IPS-NIHi7 (cell line): ENCODE results near the gene ENTPD3.

ENCODE experiments used
- DNase-seq: peaks from one replicate; pipeline ENCODE4 v3.0.0; 2012; ENCODE audit warnings: mixed read lengths; ENCODE audit errors: extremely low spot score

ENTPD3 gene, protein sequence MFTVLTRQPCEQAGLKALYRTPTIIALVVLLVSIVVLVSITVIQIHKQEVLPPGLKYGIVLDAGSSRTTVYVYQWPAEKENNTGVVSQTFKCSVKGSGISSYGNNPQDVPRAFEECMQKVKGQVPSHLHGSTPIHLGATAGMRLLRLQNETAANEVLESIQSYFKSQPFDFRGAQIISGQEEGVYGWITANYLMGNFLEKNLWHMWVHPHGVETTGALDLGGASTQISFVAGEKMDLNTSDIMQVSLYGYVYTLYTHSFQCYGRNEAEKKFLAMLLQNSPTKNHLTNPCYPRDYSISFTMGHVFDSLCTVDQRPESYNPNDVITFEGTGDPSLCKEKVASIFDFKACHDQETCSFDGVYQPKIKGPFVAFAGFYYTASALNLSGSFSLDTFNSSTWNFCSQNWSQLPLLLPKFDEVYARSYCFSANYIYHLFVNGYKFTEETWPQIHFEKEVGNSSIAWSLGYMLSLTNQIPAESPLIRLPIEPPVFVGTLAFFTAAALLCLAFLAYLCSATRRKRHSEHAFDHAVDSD

DNA sequence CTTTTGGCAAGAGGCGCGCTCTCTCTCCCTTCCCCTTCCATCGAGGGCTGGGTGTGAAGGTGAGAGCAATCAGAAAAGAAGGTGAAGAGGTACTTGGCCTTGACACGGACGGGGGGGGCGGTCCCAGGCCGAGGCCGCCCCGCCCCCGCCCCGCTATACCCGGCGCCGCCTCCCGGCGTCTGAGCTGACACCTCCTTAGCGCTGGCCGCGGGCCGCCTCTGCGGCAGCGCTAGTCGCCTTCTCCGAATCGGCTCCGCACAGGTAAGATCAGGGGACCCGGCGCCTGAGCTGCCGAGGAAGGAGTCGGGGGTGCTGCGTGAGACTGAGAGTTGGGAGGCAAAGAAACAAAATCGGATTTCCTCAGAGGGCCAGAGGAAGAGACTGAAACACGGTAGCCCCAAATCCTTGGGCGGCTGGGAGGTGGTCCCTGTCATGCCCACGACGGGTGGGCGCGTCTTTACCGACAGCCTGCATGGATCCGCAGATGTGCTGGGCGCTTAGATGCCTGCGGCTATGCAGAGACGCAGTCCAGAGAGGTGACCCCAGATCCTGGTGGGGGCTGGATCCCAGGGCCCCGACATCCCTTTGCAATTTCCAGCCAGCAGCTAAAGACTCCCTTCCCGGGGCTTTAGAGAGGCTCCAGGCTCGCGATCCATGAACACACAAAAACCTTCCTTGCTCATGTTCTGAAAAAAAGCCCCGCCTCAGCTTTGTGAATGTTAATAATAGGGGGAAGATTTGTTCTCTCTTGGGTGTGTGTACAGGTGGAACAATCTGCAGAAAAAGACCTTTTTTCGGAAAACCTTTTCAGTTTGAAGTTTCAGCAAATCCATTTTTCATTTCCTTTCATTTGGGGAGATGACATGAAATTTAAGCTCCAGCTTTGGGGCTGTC, at the start of gene ENTPD3:
Gene ENTPD3 (plus strand): TSS at position 184 of the 894 bp plus-strand sequence. CDS start 874 bp downstream, outside the sequence.
- peak; percentile 85 for DNase-seq

DNA sequence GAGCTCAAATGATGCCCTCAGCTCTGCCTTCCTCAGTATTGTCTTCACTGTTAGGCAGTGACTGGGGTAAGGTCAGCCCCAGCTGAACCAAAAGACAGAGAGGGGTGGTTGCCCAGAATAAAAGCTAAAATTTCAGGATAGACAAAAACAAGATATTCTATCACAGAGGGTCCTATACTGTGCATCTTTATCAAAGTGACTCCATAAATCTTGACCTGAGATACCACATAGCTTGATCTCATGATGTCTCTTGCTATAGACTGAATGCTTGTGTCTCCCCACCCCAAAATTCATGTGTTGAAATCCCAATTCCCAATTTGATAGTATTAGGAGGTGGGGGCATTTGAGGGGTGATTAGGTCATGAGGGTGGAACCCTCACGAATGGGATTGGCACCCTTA, 47.1 kb upstream of the ENTPD3 start:
- no peak for DNase-seq

DNA sequence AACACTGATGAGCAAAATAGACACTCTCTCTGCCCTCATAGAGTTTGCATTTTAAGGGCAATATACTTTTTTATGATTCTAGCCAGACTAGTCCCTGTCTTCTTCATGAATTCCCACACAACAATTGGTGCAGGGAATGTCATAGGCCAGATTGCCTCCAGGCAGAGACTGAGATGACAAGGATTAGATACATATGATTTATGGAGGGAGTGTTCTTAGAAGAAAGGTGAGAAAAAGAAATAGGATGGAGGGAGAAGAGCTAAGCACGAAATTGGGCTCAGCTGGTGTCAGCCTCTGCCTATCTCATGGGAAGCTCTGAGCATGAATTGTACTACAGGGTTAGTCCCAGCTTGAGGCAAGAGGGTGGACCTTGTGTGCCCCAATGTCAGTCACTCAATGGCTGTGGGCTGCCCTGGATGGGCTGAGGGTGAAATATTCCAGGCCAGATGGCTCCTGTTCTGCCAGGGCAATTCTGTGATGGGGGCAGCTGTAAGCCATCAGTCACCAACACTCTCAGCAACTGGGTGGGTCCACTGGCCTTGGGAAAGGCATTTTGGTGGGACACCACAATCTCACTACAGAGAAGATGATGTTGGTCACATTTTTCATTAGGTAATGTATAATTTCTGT, 46.3 kb upstream of the ENTPD3 start:
- no peak for DNase-seq

DNA sequence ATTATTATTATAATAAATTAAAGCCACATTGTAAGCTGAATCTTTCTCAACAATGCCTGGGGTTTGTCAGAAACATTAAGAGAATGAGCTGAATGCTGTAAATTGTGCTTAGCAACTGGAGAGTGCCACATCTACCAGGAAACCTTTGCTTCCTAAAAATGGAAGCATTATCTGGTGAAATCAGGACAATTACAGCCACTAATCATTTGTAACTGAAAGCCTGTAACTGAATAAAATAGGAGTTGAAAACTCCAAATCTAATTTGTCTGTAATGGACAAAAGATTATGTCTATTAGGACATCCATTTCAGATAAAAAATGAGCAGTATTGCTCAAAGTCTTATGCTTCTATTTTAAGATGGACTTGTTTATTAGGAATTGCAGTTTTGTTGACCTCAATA, 45.3 kb upstream of the ENTPD3 start:
- DNase-seq = no peak

DNA sequence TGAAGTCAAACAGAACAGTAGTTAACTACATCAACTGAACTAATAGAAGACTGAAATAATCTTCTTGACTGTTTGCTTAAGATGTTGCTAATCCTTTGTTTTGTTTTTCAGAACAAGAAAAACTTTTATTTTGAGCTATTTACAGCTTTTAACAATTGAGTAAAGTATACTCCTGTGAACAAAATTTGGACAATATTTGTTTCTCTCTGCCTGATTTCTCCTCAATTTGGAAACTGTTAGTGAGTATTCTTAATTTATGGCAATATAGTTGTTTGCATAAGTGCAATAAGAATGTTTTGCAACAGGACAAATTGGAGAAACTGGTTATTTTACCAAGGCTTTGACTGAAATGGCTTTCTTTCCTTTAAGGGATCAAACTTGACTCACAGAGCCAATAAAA, 36.5 kb upstream of the ENTPD3 start:
- no peak for DNase-seq

GRCh38 chr3:40355410-40355809, 31.6 kb upstream of the ENTPD3 start:
- DNase-seq = no peak

GRCh38 chr3:40358454-40358853, 28.5 kb upstream of the ENTPD3 start:
- no peak for DNase-seq

GRCh38 chr3:40363674-40364073, 23.3 kb upstream of the ENTPD3 start:
- DNase-seq = no peak

DNA sequence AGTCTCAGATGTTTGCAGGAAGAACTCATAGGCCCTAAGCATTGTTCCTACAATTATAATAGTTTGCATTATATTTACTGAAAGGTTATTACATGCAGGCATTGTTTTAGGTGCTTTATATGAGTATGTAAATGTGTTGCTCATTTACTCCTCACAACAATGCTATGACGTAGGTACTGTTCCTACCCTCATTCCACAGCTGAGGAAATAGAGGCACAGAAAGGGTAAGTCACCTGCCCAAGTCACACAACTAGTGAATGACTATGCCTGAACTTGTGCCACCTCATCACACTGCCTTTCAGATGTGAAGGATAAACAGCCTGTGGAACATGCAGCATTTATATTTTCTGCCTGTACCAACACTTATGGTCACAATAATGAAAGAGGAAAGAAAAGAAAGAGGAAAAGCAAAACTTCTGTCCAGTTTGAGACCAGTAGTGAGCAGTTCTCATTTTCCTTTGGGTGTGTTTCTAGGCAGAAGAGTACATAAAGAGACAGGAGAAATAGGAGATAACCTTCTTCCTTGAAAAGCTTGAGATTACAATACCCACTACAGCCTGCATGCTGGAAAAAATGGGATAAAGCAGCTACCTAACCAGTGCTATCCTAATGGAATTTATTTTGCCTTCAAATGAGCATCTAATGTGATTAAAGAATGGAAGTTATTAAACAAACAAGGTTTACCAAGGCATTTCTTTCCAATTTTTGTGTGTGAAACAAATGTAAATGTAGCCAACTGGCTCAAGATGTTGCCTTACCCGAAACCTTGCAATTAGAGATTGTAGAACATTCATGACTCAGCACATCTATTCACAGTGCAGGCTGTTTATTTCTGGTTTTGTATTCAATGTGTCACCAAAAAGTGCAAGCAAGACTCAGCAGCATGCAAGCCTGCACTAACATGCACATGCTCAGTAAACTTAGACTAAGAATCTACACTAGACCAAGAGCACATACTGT, 20.5 kb upstream of the ENTPD3 start:
- no peak for DNase-seq

DNA sequence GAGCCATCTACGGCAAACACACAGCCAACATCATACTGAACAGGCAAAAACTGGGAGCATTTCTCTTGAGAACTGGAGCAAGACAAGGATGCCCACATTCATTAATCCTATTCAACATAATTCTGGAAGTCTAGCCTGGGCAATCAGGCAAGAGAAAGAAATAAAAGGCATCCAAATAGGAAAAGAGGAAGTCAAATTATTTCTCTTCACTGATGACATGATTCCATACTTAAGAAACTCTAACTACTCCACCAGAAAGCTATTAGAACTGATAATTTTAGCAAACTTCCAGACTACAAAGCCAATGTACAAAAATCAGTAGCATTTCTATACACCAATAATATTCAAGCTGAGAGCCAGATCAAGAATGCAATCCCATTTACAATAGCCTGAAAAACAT, 17.3 kb upstream of the ENTPD3 start:
- no peak for DNase-seq

DNA sequence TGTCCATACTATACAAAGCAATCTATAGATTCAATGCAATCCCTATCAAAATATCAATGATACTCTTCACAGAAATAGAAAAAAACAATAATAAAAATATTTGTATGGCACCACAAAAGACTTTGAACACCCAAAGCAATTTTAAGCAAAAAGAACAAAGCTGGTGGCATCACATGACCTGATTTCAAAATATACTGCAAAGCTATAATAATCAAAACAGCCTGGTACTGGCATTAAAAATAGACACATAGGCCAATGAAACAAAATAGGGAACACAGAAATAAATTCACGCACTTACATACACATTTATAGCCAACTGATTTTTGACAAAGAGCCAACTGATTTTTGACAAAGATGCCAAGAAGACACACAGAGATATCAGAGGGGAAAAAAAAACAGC, 9.2 kb upstream of the ENTPD3 start:
- no peak for DNase-seq

GRCh38 chr3:40379674-40380306, 7.2 kb upstream of the ENTPD3 start:
- DNase-seq = no peak

GRCh38 chr3:40381904-40382616, 4.9 kb upstream of the ENTPD3 start:
- DNase-seq = no peak

- no peak for DNase-seq
Observed at GRCh38 chr3:40382617-40382979, 4.4 kb upstream of the ENTPD3 start.

- DNase-seq = no peak
Observed at GRCh38 chr3:40386213-40386612, 771 bp upstream of the ENTPD3 start.

DNA sequence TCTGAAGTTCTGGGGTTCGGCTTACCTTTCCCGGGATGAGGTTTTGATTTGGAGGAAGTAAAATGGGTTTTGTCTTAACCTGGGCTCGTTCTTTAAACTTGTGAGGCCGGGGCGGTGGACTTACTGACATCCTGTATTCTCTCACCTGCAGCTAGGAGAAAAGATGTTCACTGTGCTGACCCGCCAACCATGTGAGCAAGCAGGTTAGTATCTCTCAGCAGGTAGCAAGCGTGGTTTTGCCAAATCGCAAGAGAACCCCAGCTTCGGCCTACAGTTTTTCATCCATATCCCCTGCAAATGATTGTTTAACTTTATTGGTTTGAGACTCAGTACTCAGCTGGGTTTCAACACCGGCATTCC, 891 bp downstream of the ENTPD3 start:
- DNase-seq = peak; percentile 25

DNA sequence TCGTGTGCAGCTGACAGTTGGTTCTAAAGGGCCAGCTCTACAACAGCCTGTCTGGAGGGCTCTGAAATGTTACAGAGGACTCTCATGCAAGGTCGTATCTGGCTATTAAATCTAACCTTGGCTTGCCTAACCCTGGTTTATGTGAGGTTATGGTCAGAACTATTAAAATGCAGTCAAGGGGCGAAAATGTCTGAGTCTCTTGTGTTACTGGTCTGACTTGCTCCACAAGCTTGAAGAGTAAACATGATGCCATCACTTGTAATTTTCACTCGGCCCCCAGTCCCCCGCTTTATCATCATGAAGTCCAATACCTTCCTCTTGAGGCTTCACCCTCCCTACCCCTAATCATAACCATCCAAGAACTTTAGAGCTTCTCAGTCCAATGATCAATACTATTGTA, 9.4 kb downstream of the ENTPD3 start:
- DNase-seq = no peak

- no peak for DNase-seq
Observed at GRCh38 chr3:40397129-40397528, 10.1 kb downstream of the ENTPD3 start.

DNA sequence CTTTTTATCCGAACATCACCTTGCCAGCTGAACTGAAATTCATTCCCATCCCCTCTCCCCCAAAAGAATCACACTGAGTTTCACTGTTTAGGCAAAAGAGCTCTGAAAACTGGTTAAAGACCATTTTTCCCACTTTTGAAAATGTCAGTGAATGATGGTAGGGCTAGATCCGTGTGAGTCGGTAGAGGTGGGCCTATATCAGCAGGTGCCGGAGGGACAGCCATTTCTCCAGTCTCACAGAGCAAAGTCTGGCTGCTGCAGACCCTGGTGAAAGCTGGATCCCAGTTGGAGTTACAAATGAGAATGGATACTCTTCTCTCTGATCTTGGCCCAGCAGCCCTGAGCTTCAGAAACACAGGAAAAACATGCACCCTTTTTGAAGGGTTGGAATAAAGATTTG, 10.9 kb downstream of the ENTPD3 start:
- DNase-seq = no peak

DNA sequence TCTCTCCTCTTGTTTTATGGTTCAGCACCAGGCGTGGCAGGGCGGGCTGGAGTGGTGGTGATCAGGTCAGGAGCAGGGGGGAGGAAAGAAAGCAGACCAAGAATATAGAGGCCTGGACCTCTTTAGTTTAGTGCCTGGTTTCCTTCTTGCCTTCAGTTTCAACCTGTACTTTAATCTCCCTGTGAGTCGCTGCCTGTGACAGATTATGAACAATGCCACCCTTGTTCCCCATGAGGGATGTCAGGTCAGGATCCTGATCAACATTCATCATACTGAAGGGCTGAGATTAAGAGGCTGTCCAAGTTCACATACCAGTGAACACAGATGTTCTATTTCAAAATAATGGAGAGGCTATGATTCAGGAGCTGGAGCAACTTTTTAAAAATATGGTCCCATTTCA, 11.4 kb downstream of the ENTPD3 start:
- DNase-seq = no peak
